Measurements from ENCODE around the gene ARHGEF6. TPM values are rescaled to one million over a fixed set of nuclear protein-coding genes. Genes with fewer than 3 reads are reported as not detected.

Gene ARHGEF6
- total RNA-seq, 1 donor from 2014 or later = 8.7 TPM

DNA sequence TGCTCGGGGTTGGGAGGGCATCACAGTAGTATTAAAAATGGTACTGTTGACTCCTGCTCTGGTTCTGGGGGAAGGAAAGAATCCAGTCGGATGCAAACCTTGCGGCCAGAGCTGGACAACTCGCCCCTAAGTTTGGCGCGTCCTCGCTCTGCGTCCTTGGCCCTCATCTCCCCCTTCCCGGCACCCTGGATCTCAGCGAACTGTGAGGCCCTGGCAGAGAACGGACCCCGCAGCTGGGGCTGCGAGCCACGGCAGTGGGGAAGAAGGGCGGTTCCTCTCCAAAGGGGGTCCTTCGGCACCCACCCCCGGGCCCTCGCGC, 14.0 kb downstream of the ARHGEF6 start:
- TF ChIP-seq, protein P1, sequence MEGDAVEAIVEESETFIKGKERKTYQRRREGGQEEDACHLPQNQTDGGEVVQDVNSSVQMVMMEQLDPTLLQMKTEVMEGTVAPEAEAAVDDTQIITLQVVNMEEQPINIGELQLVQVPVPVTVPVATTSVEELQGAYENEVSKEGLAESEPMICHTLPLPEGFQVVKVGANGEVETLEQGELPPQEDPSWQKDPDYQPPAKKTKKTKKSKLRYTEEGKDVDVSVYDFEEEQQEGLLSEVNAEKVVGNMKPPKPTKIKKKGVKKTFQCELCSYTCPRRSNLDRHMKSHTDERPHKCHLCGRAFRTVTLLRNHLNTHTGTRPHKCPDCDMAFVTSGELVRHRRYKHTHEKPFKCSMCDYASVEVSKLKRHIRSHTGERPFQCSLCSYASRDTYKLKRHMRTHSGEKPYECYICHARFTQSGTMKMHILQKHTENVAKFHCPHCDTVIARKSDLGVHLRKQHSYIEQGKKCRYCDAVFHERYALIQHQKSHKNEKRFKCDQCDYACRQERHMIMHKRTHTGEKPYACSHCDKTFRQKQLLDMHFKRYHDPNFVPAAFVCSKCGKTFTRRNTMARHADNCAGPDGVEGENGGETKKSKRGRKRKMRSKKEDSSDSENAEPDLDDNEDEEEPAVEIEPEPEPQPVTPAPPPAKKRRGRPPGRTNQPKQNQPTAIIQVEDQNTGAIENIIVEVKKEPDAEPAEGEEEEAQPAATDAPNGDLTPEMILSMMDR (IDR thresholded peaks at IDR 0.05) = no peak
- no peaks in the 10 kb centered on the region for H3K36me3 Mint-ChIP-seq (ENCODE audit: unreplicated experiment)
- no peaks in the 10 kb centered on the region for H3K27me3 Mint-ChIP-seq (ENCODE audit: unreplicated experiment)
- peaks cover 13% of the 10 kb centered on the region for H3K9me3 Mint-ChIP-seq (ENCODE audit: unreplicated experiment)
- no peak for DNase-seq (ENCODE audit: extremely low spot score, unreplicated experiment)
- H3K4me1 Mint-ChIP-seq (ENCODE audit: unreplicated experiment) = peaks cover 20% of the 10 kb centered on the region
- peak overlapping the region; percentile 75 for H3K4me3 Mint-ChIP-seq (ENCODE audit: unreplicated experiment)
- no peak overlapping the region for H3K27ac Mint-ChIP-seq (ENCODE audit: unreplicated experiment)

DNA sequence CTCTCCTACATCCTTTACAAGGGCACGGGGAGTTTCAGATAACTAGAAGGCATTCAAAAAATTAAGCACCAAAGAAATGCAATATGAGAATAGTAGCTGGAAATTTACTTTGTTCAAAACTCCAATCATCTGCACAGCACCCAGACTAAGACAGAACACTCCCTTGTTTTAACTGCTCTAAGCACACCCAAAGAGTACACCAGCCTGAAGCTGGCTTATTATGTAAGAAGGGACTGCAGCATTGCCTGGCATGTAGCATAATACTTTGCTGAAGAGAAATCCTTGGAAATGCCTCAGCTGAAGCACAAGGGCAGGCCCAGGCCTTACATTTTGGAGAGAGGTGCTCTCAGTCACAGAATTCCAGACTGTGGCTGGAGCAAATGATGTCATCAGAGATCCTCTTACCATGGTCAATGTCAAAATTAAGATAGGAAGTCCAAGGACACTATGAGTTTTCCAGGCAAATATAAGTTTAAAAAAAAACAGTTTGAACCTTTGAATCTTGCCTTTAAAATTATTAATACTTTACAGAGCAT, 14.8 kb downstream of the ARHGEF6 start:
- peak overlapping the region; percentile 75 for H3K4me3 Mint-ChIP-seq (ENCODE audit: unreplicated experiment)
- TF ChIP-seq, protein P1 (IDR thresholded peaks at IDR 0.05) = no peak
- no peak for DNase-seq (ENCODE audit: extremely low spot score, unreplicated experiment)
- H3K36me3 Mint-ChIP-seq (ENCODE audit: unreplicated experiment) = no peaks in the 10 kb centered on the region
- peaks cover 6% of the 10 kb centered on the region for H3K9me3 Mint-ChIP-seq (ENCODE audit: unreplicated experiment)
- H3K4me1 Mint-ChIP-seq (ENCODE audit: unreplicated experiment) = peaks cover 20% of the 10 kb centered on the region
- no peaks in the 10 kb centered on the region for H3K27me3 Mint-ChIP-seq (ENCODE audit: unreplicated experiment)
- H3K27ac Mint-ChIP-seq (ENCODE audit: unreplicated experiment) = no peak overlapping the region

DNA sequence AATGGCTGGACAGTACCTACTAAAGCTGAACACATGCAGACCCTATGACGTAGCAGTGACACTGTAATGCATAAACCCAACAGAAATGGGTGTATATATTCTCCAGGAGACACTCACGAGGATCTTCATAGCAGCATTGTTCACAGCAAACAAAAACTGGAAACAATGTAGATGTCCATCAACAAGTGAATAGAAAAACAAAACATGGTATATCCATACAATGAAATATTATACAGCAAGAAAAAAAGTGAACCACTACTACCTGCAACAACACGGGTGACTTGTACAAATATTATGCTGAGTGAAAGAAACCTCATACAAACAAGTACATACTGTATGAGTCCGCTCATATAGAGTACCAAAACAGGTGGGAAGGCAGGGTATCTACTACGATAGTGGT, 16.5 kb downstream of the ARHGEF6 start:
- no peak for DNase-seq (ENCODE audit: extremely low spot score, unreplicated experiment)
- Mint-ChIP-seq H3K27me3 (ENCODE audit: unreplicated experiment) (no peaks in the 10 kb centered on the region), H3K4me1 (ENCODE audit: unreplicated experiment) (peaks cover 20% of the 10 kb centered on the region), H3K4me3 (ENCODE audit: unreplicated experiment) (no peak overlapping the region), H3K9me3 (ENCODE audit: unreplicated experiment) (peaks cover 3% of the 10 kb centered on the region), H3K36me3 (ENCODE audit: unreplicated experiment) (no peaks in the 10 kb centered on the region), H3K27ac (ENCODE audit: unreplicated experiment) (no peak overlapping the region)
- TF ChIP-seq, protein P1 (IDR thresholded peaks at IDR 0.05) = no peak

DNA sequence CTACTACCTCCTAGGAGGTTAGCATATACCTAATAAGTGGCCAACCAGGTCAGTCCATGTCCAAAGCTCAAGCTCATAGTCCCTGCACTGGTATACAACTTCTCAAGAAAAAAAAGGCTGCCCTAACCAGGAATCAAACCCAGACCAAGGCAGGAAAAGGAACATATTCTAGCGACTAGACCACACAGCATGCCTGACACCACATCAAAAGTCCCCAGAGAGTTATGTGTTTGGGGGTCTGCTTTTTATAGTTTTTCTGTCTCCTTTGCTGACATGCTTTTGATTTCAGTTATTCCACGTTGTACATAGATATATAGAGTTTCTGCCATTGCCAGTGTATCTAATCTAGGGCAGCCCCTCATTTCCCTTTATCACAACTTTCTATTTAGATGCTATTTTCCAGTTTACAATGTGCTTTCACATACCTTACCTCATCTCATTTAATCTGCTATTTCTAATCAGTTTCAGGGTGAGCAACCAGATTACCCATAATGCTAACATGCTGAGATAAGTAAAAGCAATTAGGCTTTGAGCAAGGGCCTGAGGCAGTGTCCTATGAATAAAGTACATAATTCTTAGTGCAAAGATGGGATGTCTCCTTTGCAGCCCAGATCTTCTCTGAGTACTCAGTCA, 17.8 kb downstream of the ARHGEF6 start:
- peaks cover 3% of the 10 kb centered on the region for H3K9me3 Mint-ChIP-seq (ENCODE audit: unreplicated experiment)
- H3K27me3 Mint-ChIP-seq (ENCODE audit: unreplicated experiment) = no peaks in the 10 kb centered on the region
- H3K4me1 Mint-ChIP-seq (ENCODE audit: unreplicated experiment) = peaks cover 11% of the 10 kb centered on the region
- H3K4me3 Mint-ChIP-seq (ENCODE audit: unreplicated experiment) = no peak overlapping the region
- H3K36me3 Mint-ChIP-seq (ENCODE audit: unreplicated experiment) = no peaks in the 10 kb centered on the region
- no peak overlapping the region for H3K27ac Mint-ChIP-seq (ENCODE audit: unreplicated experiment)
- TF ChIP-seq, protein P1 (IDR thresholded peaks at IDR 0.05) = no peak
- DNase-seq (ENCODE audit: extremely low spot score, unreplicated experiment) = no peak

DNA sequence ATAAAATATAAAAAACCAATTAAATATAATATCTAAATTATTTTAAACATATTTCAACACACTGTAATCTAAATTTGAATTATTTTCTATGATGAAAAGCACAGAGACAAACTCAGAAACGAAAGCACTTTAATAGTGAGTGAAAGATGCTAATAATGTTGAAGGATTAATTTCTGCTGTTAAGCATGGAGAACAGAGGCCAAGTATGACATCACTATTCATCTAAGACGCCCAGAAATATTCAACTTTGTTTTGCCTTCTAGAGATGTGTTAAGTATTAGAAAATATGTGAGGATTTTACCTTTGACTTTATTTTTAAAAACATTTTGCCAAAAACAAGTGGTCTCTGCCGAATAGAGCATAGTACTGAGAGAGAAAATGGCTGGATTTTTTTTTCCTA, 19.3 kb downstream of the ARHGEF6 start:
- no peak overlapping the region for H3K4me3 Mint-ChIP-seq (ENCODE audit: unreplicated experiment)
- peaks cover 3% of the 10 kb centered on the region for H3K9me3 Mint-ChIP-seq (ENCODE audit: unreplicated experiment)
- no peaks in the 10 kb centered on the region for H3K27me3 Mint-ChIP-seq (ENCODE audit: unreplicated experiment)
- no peaks in the 10 kb centered on the region for H3K36me3 Mint-ChIP-seq (ENCODE audit: unreplicated experiment)
- TF ChIP-seq, protein P1 (IDR thresholded peaks at IDR 0.05) = no peak
- H3K27ac Mint-ChIP-seq (ENCODE audit: unreplicated experiment) = no peak overlapping the region
- H3K4me1 Mint-ChIP-seq (ENCODE audit: unreplicated experiment) = peaks cover 6% of the 10 kb centered on the region
- DNase-seq (ENCODE audit: extremely low spot score, unreplicated experiment) = no peak
